Inflammatory macrophage treated with lipopolysaccharide for 4 hours (primary cell): ENCODE measurements around the gene RHOBTB1.
A peak's percentile ranks its signal among the peaks of the same experiment; 100 is the strongest.
"Not testable (repeated sequence)": the region's sequence is repeated elsewhere in the genome, so short reads cannot be mapped to it uniquely, and the experiment has no call there.

Source experiments
- DNase-seq: peaks from one replicate; pipeline ENCODE4 v3.0.0-alpha.2; 2020

The RHOBTB1 gene, protein sequence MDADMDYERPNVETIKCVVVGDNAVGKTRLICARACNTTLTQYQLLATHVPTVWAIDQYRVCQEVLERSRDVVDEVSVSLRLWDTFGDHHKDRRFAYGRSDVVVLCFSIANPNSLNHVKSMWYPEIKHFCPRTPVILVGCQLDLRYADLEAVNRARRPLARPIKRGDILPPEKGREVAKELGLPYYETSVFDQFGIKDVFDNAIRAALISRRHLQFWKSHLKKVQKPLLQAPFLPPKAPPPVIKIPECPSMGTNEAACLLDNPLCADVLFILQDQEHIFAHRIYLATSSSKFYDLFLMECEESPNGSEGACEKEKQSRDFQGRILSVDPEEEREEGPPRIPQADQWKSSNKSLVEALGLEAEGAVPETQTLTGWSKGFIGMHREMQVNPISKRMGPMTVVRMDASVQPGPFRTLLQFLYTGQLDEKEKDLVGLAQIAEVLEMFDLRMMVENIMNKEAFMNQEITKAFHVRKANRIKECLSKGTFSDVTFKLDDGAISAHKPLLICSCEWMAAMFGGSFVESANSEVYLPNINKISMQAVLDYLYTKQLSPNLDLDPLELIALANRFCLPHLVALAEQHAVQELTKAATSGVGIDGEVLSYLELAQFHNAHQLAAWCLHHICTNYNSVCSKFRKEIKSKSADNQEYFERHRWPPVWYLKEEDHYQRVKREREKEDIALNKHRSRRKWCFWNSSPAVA

DNA sequence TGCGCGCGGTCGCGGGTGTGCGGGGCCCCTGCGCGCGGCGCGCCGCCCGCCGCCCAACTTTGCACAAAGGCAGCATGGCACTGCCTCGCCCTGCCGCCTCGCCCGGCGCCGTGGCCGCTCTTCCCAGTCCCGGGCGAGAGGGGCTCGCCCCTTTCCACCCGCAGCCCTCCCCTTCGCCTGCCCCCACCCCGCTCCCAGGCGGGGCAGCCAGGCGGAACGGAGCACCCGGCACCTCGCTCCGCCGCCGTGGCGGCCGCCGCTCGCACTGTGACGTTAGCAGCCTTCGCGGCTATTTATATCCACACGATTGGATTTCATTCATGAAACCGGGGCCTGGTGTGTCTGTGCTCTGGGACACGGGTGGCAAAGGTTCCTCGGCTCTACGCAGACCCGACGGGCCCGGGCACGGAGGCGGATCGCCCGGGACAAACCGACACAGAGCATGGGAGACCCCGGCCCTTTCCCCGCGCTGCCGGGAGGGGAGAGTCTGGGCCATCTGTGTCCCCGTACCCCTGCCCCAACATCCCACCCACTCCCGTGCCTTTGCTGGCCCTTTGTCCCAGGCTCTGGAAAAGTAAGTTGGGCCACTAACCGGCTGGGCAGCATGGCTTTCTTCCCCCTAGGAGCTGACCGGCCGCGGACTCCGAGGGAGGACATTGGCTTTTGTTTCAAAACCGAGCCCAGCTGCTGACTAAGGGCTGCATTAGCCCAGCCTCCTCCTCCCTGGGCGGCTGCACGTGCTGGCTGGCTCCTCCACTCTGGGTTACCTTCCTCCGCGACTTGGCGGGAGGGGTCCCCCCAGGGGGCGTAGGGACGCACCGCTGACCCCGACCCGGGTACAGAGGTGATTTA, at the start of gene RHOBTB1:
Gene RHOBTB1 (minus strand): TSS at position 128 of the 852 bp plus-strand sequence. CDS start 32,643 bp downstream, outside the sequence.
- peak; percentile 60 for DNase-seq

DNA sequence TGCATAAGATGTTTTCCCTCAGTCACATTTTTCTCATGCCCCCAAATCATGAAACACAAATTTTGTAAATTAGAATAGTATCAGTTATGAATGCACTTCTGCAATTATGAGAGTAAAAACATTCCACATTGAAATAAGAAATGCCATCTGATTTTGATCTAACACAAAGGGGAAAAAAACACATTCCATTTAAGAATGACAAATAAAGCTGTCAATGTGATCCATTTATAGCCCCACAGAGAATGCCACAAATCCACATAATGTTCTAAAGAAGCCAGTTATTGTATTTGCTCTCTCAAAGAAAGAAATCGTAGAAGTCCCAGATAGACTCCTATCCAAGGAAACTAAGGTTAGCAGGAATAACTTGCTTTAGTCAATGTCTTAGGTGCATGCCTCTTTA, 48.7 kb upstream of the RHOBTB1 start:
- no peak for DNase-seq

DNA sequence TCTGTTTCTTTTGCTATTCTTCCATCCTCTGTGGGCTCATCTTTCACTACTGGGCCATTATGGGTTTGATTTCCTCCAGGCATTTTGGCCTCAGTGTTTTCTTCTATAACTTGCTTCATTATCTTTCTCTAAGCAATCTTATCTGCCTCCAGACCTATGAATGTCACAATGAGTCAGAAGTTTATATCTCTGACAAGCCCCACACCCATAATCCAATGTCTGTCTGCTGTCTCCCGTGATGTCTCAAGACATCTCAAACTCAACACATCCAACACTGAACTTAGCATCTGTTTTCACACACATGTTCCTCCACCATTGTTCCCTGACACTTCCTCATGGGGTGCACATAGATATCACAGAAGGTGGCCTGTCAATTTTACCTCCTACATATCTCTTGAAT, 46.7 kb upstream of the RHOBTB1 start:
- no peak for DNase-seq

DNA sequence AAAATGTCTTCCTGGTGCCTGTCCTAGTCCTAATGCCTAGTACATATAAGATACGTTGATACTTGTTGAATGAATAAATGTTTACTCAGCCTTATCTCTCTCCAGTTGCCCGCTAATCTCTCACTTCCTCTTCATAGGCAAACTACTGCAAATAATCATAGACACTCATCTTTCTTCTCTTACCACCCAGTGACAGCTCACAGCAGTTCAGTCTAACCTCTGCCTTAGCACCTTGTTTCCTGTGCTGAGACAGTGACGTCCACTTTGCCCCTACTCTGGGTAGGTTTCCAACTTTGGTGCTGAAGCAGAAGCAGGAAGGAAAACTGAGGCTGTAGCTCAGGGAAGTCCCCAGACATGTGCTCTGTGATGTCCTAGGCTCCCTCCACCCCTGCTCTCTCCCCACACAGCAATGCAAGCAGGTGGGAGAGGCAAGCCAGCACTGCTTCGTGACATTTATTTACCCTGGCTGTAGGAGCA, 45.5 kb upstream of the RHOBTB1 start:
- no peak for DNase-seq

DNA sequence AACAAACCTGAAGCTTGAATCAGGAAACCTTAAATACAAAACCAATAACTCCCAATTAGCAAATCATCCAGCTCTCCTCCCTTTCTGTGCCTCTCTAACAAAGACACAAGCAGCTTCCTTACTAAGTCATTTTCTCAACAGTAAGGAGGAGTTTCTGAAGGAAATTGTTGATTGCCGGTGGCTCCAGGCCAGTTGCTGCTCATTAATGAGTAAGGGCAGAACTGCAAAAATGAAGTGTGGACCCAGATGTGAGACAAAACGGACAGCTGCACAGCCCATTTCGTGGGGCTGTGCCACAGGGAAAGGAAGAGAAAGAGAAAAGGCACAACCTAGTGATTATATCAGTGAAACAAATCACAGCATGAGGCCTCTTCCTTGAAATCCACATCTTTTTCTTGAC, 42.8 kb upstream of the RHOBTB1 start:
- no peak for DNase-seq

DNA sequence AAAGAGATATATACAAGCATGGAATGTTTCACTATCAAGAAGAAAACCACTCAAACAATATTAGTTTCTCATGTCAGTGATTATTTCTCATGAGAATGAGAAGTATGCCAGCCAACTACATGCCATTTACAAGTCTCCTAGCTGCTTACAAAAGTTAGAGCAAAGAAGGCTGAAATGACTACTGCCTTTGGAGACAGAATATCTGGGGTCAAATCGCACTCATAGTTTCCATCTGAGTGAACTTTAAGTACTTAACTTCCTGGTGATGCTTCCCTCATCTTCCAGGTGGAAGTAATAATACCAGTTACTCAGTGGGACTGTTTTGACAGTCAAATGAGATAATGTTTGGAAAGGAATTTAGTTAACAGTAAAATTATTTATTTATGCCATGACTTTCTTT, 42.0 kb upstream of the RHOBTB1 start:
- DNase-seq, result no peak

DNA sequence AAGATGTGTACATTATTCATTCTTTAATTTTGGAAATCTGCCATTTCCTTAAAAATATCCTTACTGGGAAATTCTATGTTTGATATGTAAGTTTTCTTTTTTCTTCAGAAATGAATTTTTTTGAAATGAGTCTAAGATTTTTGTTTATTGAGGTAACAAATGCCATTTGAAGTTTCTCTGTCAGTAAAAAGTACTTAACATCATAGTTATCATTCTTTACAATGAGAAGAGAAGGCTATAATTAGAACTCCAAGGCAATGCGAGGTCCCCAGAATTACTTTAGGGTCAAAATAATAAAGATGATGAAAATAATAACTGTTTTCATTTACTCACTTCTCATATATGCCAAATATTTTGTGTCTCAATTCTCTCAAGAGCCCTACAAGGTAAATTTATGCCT, 37.0 kb upstream of the RHOBTB1 start:
- no peak for DNase-seq

DNA sequence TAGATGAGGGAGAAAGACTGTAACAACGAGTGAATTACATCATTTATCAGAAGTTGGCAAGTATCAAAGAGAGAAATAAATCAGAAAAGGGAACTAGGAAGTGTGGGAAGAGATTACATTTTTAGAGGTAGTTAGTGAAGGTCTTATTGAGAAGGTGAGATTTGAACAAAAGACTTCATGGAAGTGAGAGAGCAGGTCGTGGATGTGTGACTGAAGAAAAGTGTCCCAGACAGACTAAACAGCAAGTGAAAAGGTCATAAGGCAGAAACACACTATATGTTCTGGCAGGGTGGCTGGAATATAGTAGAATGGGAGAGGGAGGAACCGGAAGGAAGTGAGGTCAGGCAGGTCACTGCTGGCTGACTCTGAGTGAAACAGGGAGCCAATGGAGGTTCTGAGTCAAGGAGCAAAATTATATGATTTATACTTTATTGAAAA, 35.7 kb upstream of the RHOBTB1 start:
- no peak for DNase-seq

DNA sequence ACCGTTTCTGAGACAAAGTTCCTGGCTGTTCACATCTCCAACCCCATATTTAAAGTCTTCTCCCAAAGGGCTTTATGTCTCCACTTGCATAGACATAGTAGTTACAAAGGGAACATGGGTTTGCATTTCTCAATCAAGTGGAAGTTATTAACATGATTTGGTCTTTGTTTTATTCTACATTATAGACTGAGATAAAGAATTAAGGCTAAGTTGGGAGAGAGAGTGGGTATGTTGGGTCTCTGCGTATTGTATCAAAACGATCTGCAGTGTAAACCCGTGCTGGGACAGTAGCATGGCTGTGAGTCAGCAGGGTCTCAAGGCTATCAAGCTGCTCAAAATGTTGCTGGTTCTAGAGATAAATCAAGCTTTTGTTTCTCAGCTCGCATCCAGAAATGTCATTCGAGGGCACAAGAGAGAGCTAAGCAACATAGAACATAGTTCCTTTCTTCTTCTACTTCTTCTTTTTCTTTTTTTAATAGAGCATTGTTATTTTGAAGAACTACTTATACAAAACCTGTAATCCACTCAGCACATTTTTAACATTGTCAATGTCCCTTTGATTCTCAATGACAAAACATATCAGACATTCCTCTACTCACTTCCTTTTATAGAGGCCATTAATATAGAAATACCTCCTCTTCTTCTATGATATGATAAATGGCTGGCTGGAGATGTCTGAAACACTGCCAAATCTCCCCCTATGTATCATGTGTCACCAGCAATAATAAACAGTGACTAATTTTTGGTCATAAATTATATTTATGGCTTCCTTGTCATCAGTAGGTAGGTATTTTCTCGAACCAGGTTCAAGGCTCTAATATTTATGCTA, 34.5 kb upstream of the RHOBTB1 start:
- DNase-seq, result no peak

DNA sequence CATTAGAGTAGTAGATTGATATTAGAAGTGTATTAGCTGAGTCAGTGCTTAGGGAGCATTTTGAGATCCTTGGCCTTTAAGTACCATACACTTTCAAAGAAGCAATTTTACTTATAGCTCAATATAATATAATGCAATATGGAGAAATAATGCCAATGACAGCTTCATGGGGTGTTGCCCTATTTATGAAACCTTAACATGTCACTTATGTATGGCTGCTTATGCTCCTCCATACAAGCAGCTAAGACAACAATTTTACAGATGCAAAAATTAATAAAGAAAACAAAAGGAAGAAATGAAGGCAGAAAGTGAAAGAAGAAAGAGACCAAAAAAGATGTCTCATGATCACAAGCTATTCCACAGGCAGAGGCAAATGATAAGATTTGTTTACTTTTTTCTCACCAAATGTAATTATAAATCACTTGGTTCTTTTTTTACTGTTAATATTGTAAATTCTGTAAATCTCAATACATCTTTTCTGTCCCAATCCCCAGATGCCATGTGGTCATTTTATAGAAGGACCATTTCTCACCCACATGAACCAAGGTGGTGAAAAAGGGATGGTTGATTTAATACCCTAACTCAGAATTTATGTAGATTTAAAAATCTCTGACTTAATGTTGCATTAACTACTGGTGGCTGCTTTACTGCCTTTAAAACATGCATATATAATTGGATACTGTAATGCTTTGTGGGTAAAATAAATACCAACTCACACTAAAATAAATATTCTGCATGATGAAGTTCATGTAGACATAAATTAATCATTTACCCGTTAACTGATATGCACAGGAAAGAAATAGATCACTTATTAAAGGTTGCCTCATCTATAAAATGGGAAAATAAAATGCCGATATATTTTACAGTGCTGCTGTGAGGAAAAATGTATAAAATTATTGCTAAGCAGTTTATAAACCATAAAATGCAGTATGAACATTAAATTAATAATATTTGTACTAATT, 33.5 kb upstream of the RHOBTB1 start:
- peak; percentile 7 for DNase-seq

DNA sequence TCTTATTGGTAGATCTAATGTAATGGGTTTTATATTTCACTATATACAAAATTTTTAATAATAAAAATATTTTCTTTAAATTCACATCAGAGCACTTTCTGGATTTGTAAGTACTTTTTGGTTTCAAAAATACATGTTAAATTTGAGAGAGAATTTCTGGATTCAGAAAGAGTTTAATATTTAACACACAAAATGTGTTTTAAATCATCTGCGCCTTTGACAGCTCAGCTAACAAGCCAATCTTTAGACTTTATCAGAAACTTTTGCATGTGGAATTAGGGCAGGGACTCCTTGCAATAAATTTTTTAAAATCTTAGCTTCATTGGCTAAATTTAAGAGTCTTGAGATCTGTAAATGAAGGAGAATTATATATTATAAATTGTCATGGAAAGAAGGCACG, 32.7 kb upstream of the RHOBTB1 start:
- DNase-seq, result no peak

DNA sequence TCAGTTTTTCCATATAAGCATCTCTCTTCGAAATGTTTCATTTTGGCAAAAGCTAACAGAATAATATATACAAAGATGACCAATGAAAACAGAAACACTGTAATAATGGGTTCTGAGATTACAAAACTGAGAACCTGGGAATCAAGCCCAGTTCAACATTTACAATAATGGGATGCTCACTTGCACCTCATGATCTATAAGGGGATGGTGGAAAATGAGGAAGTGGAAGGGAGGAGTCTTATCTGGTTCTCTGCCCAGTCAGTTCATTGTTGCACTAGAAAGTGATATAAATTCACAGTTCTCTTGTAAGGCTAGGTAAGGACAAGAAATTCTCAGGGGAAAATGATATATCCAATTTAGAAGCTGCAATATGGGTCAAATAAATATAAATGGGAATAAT, 31.7 kb upstream of the RHOBTB1 start:
- no peak for DNase-seq

DNA sequence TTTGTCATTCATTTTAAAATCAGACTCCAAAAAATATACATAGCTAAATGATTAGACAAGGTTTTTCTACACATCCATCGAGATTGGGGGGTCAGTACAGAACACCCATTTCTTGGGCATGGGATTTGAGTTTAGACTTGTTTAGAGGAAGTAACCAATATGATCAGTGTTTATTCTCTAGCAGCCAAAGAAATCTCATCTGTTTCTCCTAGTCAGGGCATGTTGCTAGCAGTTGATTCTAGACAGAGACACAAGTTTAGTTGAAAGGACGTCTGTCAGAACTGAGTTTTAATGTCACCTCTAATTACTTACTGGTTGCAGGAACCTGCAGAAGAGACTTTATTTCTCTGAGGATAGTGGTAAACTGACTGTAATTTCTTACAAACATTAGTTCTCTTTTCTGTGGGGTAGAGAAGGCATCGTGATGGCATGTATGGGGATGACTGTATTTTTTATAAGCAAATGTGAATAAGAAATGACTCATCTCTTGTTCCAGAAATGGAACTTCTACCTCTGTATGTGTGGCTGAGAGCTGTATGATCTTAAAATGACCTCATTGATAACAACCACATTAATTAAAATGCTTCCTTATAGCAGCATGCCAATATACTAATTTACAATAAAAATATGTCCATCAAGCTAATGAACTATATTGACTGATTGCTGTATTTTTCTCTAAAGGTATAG, 30.6 kb upstream of the RHOBTB1 start:
- peak; percentile 50 for DNase-seq

DNA sequence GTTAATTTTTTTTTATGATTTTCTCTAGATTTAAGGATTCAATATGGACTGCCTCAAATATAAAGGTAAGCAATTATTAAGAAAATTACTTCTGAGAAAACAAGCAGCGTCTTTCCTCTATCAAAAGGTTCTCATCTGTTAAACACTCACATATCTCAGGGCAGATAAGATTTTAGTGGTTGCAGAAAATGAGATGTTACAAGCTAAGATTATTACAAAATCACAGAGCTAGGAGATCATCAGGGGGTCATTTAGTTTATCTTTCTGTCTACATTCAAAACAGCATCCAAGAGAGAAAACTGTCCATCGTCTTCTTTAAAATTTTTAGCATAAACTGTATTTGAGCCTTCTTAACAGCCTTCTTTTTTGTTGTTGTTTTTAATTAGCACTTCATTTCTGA, 29.1 kb upstream of the RHOBTB1 start:
- no peak for DNase-seq

DNA sequence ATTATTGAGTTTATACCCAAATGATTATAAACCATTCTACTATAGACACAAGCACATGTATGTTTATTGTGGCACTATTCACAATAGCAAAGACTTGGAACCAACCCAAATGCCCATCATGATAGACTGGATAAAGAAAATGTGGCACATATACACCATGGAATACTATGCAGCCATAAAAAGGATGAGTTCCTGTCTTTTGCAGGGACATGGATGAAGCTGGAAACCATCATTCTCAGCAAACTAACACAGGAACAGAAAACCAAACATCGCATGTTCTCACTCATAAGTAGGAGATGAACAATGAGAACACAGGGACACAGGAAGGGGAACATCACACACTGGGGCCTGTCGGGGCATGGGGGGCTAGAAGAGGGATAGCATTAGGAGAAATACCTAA, 28.2 kb upstream of the RHOBTB1 start:
- not testable (repeated sequence) for DNase-seq

DNA sequence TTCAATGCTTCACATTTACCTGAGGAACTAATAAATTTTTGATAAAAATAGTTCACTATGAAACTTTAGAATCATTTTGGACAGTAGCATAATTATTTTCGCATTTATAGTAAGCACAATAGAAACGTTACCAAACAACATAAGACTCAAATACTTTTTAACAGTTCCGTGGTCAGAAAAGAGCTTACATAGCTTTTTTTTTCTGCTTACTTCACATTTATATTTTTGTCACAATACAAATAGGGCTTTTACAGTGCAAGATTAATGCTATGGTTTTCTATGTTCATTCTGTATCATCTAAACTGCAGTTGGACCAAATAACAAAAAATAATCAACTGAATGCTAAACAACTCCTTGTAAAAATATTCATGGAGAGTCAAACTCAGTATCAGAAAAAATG, 26.5 kb upstream of the RHOBTB1 start:
- DNase-seq, result no peak

DNA sequence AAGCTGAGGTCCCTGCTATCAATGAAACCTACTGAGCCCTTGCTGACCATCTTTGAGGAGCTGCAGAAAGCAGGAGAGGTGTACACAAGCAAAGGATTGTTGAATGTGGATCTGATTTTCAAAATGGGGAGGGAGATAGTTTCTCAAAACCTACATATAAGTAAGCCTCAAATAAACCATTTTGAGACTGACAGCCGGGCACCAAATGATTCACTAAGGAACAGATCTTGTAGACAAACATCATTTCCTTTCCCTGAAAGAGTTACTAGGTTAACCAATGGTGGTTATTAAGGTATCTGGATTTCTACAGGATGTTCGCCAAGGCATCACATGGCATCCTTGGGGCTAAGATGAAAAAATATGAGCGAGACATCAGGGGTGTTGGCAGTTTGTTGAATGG, 24.5 kb upstream of the RHOBTB1 start:
- DNase-seq, result no peak

DNA sequence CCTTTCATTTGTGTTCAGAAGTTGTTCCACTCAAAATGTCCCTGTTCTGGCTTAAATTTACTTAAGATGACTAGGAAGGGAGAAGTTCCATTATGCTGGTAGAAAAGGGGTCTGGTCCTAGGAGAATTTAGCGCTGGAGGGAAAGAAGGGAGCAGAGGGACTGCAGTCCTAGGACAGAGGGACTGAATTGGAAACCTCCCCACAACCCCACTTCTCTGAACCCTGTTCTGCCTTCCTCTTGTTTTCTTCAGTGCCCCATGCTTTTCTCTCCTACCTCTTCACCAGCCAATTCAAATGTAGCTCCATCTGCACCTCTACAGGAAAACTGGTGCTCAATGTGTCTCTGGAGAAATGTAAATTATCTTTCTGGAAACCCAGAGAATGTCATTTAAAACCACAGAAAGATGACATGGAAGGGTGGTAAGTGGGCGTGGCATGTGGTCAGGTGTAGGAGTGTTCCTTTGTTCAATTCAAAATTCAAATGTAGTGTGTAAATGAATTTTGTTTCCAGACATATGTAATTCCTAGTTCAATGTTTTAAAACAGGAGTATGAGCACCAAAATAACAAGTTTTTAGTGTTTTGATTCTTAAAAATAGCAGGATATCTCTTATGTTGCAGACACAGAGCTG, 24.0 kb upstream of the RHOBTB1 start:
- no peak for DNase-seq

DNA sequence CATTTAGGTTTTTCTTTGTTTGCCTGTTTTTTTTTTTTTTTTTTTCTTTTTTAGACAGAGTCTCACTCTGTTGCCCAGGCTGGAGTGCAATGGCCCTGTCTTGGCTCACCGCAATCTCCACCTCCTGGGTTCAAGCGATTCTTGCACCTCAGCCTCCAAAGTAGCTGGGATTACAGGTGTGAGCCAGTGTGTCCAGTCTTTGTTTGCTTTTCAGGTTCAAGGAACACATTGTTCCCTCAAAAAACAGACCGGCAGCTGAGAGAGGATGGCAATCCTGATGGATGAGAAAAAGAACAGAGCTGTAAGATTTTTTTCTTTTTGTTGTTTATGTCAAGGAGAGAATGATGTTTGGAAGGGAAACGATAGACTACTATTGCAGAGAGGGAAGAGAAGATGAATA, 23.3 kb upstream of the RHOBTB1 start:
- no peak for DNase-seq

DNA sequence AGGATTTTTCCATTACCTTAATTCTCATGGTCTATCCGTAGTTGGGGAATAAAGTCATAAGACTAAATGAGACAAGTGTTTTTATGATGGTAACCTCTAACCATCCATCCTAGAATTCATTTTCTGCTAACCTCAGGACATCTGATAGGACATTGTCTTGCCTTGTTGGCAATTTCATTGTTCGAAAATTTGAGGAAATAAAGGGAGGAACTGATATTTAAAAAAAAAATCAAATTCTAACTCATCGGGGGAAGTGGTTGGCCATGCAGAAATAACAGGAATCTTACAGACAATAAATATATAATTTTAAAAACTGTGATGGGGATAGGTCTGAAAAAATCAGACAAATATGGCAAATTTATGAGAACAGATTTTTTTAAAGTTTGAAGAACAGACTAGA, 21.7 kb upstream of the RHOBTB1 start:
- peak; percentile 23 for DNase-seq
